GM12891 (cell line): ENCODE data around the gene C9.

Experiments used
- PAX5 ChIP-seq: IDR thresholded peaks from 2 replicates; pipeline ENCODE4 v1.6.1; 2011; ENCODE audit warnings: low read length, moderate library complexity, mild to moderate bottlenecking; ENCODE audit not compliant: insufficient read depth, severe bottlenecking
- POLR2A ChIP-seq: IDR thresholded peaks from 2 replicates; pipeline ENCODE4 v1.6.1; 2011; ENCODE audit warnings: low read depth, low read length, control low read depth
- POLR2AphosphoS5 ChIP-seq: IDR thresholded peaks from 2 replicates; pipeline ENCODE4 v1.6.1; 2011; ENCODE audit warnings: low read depth, low read length, control low read depth
- POU2F2 ChIP-seq: IDR thresholded peaks from 2 replicates; pipeline ENCODE4 v1.6.1; 2011; ENCODE audit warnings: low read depth, mild to moderate bottlenecking, control low read depth, low read length, moderate library complexity
- SPI1 ChIP-seq: IDR thresholded peaks from 2 replicates; pipeline ENCODE4 v1.6.1; 2011; ENCODE audit warnings: low read depth, low read length, control low read depth
- TAF1 ChIP-seq: IDR thresholded peaks from 2 replicates; pipeline ENCODE4 v1.6.1; 2011; ENCODE audit warnings: low read depth, low read length, control low read depth

DNA sequence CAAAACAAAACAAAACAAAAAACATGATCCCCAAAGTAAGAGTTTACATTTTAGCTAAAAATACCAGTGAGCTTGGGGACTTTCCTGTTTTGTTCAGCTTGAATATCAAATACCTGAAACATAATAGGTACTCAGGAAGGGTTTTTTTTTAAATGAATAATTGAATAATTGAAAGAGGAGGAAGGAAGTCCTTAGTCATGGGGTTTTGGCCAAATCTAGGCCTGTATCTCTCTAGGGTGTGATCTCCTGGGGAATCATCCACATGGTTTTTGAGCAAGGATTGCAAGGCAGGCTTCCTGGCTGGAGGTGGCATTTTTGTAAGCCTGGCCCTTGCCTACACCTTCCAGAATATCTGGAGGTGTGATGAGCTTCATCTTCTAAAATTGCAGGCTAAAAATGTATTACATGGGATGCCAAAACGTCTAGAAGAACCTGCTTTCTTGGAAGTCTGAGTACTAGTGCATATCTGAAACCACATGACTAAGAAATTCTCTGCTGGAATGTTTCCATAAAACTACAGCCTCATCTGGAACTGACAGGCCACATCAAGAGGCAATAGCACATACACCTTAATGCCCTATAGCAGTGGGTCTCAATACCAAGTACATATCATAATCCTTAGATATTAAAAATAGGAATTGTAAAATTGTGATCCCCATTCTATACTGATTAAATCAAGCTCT is 10.4 kb downstream of the C9 start:
- TF ChIP-seq POLR2A: no peak
- no peak for TF ChIP-seq TAF1
- TF ChIP-seq POLR2AphosphoS5: no peak
- no peak for TF ChIP-seq SPI1
- no peak for TF ChIP-seq POU2F2
- no peak for TF ChIP-seq PAX5
